LNCaP clone FGC (cell line): ENCODE measurements around the gene NECTIN3.

Experiments
- DNase-seq: peaks from one replicate; pipeline ENCODE4 v3.0.0-alpha.2; 2011; ENCODE audit warnings: low read depth
- H3K4me3 ChIP-seq: 2 replicates; pipeline ENCODE4 v1.5.1; 2011; ENCODE audit warnings: mild to moderate bottlenecking, low read depth, low read length, control low read depth
- TF ChIP-seq, protein P1 (sequence below): IDR thresholded peaks from 2 replicates; pipeline ENCODE4 v1.5.1; 2012; ENCODE audit warnings: mild to moderate bottlenecking; ENCODE audit not compliant: control insufficient read depth, insufficient read depth; ENCODE audit errors: extremely low read depth

Gene NECTIN3

DNA sequence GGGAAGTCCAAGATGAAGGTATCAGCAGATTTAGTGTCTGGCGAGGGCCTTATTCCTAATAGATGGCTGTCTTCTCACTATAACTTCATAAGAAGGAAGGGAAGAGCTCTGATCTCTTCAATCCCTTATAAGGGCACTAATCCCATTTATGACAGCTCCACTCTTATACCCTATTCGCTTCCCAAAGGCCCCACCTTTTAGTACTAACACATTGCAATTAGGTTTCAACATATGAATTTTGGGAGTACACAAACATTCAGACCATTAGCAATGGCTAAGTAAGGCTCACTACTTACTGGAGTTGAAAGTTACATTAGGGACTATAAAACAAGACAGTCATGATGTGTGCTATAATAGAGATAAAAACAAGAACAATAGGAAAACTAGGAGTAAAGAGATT lies 118.9 kb downstream of the NECTIN3 start:
- no peak for DNase-seq
- H3K4me3 ChIP-seq: no peak overlapping the region
- TF ChIP-seq, protein P1, sequence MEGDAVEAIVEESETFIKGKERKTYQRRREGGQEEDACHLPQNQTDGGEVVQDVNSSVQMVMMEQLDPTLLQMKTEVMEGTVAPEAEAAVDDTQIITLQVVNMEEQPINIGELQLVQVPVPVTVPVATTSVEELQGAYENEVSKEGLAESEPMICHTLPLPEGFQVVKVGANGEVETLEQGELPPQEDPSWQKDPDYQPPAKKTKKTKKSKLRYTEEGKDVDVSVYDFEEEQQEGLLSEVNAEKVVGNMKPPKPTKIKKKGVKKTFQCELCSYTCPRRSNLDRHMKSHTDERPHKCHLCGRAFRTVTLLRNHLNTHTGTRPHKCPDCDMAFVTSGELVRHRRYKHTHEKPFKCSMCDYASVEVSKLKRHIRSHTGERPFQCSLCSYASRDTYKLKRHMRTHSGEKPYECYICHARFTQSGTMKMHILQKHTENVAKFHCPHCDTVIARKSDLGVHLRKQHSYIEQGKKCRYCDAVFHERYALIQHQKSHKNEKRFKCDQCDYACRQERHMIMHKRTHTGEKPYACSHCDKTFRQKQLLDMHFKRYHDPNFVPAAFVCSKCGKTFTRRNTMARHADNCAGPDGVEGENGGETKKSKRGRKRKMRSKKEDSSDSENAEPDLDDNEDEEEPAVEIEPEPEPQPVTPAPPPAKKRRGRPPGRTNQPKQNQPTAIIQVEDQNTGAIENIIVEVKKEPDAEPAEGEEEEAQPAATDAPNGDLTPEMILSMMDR: no peak

DNA sequence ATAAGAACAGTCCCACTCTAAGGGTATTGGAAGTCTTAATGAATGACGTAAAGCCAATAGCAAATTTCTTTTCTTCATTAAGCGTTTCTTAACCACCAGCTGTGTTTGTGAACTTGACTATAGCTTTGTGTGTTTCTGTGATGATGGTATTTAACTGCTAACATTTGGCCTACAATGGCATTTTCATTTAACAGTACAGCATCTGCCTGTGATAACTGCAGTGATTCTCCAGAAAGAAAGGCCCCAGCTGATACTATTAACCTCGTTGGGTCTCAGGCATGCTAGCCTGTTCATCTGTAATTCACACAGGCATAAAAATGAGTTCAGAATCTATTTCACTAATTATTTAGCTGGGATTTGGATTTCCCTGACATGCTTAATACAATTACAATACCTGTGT lies 121.9 kb downstream of the NECTIN3 start:
- TF ChIP-seq, protein P1: no peak
- no peak for DNase-seq
- H3K4me3 ChIP-seq: no peak overlapping the region

DNA sequence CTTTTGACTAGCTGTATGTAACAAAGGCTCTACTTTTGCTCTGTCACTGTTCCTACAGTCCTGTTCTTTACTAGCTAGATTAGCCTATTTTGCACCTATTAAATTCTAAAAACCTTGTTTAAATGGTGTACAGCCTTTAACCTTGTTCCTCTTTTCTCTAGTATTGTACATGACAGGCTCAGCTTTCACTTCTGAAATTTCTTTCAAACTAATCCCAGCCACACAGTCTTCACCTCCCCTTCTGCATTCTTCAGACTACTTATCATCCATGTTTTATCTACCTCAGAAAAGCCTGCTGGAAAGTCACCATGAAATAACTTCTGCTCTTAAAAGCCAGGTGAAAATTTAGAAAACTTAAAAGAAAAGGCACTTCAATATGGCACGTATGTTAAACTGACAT lies 122.4 kb downstream of the NECTIN3 start:
- no peak overlapping the region for H3K4me3 ChIP-seq
- no peak for DNase-seq
- TF ChIP-seq, protein P1: no peak

DNA sequence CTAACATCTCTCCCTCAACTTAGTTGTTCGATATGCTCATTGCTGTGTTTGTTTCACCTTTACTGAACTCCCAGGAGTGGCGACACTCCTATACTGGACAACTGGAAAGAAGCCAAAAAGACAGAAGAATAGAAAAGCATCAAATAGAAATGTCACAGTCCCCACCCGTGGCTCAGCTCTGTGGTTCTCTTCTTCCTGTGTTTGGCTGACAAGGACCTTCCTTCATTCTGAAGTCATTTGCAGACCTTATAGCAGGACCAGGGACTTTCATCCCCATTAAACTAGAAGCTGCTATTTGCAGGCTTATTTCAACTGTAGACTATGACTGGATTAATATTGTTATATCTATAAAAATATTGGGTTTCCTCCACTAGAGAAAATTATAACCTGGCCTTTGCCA lies 125.9 kb downstream of the NECTIN3 start:
- H3K4me3 ChIP-seq: no peak overlapping the region
- DNase-seq: no peak
- TF ChIP-seq, protein P1: no peak

DNA sequence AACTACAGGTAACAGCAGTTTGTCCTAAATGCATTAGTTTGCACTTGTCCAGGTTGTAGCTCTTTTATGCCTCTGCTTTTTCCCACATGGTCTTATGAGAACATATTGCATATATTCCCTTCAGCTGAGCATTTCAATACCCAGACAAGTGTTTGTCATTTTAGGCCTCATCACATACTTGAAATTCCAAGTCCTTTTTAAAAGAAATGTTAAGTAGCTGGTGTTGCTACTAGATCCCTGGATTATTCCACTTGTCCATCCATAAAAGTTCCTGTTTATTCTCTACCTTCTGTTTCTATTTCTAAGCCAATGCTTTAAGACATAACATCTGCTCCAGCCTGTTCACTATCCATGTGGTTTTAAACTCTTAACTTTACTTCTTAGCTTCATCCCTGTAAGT lies 128.4 kb downstream of the NECTIN3 start:
- DNase-seq: no peak
- H3K4me3 ChIP-seq: no peak overlapping the region
- TF ChIP-seq, protein P1: no peak

DNA sequence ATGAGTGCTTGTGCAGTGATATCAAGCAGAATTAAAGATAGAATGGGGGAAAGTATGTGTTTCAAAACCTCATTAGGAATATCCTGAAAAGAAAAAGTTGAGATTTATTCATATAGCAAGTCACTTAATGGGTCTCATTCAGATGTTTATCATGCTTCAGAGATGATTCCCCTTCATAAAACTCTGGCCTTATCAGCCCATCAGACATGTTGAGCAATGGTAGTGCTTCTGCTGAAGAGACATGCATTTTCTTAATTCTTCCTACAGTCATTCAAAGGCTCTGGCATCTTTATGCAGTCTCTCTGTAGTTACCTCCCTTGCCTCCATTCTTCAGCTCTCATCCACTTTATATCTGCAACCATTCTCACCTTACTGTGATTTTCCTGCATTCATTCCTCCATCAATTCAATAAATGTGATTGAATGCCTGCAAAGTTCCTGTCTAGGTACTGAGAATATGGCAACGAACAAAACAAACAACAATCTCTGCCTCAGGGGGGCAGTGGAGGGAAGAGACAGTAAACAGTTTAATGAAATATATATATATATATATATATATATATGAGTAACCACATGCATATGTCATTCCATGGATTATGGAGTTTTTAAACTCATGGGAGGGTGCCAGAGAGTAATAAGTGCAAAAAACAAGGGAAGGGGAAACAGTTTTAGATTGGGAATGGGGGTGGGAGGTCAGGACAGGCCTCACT lies 138.5 kb downstream of the NECTIN3 start:
- TF ChIP-seq, protein P1: peak; percentile 19; the same call in 1 of the 2 replicates
- H3K4me3 ChIP-seq: no peak overlapping the region
- no peak for DNase-seq
